Stimulated activated CD4-positive, alpha-beta T cell treated with anti-CD3 and anti-CD28 coated beads, Interleukin-2, amount 100 ng/mL, for 24 hours (primary cell): Measurements from ENCODE around the gene TLL2.
A peak's percentile ranks its signal among the peaks of the same experiment; 100 is the strongest.

ENCODE experiments used
- DNase-seq, 2 donors: peaks; one replicate each; pipeline ENCODE4 v3.0.0-alpha.2; 2020

Gene TLL2

DNA sequence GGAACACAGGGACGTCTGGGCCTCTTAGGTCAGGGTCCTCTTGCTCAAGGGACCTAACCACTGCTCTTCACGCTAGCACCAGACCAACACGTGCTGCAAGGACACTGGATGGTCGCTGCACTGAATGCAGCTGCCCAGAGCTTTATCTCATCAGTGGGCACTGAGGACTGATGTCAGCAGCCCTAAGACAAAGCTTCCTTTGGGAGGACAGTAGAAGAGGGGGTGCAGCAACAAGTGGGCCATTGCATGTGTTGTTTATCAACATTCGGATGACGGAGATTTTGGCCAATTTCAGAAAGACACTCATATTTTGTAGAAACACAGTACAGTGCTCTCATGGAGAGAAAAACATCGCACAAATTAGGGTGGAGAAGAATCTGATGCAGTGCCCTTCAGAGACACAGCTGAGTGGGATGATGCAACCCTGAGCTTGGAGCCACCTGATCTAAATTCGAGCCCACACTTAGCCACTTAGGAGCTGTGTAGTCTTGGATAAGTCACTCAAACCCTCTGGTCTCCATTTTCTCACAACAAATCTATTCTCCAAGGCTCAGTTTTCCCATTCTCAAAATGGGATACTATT lies 156.6 kb downstream of the TLL2 start:
- no peak for DNase-seq

- no peak for DNase-seq
These were observed 161.1 kb downstream of the TLL2 start for GRCh38 chr10:96352582-96352981.

GRCh38 chr10:96352027-96352426 lies 161.7 kb downstream of the TLL2 start:
- DNase-seq: no peak

GRCh38 chr10:96346295-96346694 lies 167.4 kb downstream of the TLL2 start:
- no peak for DNase-seq

GRCh38 chr10:96345222-96345621 lies 168.5 kb downstream of the TLL2 start:
- DNase-seq: no peak

GRCh38 chr10:96344178-96344577 lies 169.5 kb downstream of the TLL2 start:
- DNase-seq: no peak

DNA sequence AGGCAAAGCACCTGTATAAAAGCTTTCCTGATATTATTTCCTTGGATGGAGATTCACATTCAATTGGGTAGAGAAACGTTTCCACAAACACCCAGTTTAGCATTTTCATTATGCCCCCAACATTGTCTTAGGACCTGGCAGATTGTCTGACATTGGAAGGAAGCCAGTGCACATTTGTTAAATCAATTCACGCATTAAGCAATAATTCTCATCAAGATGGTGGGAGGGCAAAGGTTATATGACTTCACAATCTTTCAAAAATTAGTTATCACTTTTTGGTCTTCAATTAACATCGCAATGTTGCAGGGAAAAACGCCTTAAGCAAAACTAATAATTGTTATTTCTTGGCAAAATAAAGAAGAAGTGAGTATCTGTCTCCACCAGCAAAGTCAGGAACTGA lies 171.3 kb downstream of the TLL2 start:
- no peak for DNase-seq

GRCh38 chr10:96341219-96342182 lies 172.2 kb downstream of the TLL2 start:
- DNase-seq: no peak

DNA sequence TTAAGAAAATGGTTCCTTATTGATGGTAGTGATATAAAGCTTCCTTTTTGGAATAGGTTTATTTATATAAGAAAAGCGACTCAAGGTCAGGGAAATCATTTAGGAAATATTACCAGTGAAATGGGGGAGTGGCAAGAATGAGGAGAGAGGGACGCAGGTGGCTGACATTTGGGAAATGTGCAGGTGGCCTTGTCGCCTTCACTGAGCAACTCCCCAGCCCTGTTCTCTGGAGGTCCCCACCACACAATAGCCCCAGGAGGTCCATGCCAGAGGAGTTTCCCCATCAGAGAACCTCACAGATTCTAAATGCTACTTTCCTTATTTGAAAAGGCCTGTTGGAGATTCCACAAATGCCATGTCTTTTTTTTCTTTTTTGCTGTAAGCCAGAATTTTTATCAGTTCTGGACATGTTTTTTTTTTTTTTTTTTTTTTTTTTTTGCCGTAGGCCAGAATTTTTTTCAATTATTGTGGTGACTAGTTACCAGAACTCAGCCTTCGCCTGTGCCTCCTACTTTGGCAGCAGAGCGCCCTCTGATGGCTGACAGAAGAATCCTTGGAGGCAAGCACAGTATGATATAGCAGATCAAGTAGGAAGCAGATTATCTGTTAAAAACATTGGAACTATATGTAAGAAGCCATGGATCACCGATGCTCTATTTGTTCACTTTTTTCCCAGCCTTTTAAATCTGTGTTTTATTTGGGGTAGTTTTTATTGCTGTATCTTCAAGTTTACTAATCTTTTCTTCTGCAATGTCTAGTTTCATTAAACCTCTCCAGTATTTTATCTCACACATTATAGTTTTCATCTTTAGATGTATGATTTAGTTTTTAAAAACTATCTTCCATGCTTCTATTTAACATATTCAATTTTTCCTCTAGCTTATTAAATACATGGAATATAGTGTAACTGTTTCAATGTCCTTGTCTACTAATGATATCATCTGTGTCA lies 173.5 kb downstream of the TLL2 start:
- DNase-seq: peak; percentile 62 to 65

GRCh38 chr10:96339383-96339782 lies 174.3 kb downstream of the TLL2 start:
- no peak for DNase-seq

DNA sequence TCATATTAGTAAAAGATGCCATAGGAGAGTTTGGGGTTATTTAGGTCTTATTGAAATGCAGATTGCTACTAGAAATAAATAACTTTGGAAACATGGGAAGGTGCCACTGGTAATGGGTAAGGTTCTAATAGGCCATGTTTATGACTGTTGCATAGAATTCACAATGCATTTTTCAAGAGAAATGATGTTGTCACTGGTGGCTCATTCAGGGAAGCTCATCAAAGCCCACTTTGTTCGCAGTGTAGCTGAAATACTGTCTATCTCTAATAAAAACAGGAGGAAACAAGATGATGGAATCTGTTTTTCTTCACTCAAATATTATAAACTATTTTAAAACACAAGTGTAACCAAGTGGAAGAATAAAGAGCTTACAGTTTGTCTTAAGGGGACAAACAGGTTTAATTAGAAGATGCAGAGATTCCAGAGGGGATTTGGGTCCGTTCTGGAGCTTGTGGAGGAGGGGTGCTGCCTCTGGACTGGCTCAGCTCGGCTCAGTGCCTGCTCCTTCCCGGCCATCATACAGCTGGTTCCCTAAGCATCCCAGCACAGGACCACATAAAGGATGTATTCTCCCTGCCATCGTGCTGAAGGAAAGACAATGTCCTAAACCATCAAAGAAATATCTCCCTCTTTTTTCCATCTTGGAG lies 175.3 kb downstream of the TLL2 start:
- no peak for DNase-seq

- DNase-seq: no peak
These were observed 176.6 kb downstream of the TLL2 start for GRCh38 chr10:96337106-96337505.

GRCh38 chr10:96334616-96335526 lies 178.9 kb downstream of the TLL2 start:
- DNase-seq: no peak

GRCh38 chr10:96333101-96333500 lies 180.6 kb downstream of the TLL2 start:
- no peak for DNase-seq

DNA sequence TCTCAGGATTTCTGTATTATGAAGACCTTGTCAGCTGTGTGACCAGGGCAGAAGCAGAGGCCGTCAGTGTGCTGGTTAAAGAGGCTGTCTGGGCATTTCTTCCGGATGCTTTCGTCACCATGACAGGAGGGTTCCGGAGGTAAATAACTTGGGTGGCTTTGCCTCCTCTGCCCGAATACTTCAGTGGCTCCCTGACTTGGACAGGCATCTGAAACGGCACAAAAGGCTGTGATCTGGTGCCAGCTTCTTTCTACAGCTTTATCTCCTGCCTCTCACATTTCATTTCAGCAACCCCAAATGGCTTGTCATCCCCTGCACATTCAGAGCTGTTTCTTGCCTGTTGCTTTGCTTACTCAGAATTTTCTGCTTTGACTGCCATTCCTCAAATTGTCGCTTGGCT lies 186.3 kb downstream of the TLL2 start:
- no peak for DNase-seq

DNA sequence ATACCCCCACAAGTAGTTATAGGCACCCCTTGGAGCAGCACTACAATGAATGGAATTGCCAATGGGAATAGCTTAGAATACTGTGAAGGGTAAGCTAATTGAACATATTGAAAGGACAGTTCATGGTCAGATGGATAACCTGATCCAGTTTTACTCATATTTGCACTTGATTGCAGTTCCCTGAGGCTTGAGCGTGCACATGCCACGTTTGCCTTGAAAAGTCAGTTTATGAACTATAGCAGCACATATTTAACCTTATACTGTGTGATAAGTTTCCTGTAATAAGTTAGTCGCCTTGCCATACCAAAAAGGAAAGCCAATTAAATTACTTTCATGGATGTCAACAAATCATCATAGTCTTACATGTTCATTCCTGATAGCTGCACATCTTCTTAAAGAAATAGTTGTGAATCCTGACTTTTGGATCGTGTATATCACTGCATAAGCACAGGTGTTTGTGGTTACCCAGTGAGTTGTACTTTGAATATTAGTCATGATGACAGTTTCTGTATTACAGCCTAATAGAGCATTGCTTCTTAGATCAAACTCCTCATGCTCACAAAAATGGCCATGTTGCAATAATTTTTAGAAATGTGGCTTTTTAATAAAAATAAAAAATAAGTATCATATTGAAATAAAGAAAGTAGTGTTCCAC lies 187.9 kb downstream of the TLL2 start:
- DNase-seq: no peak

- DNase-seq: no peak
These were observed 189.3 kb downstream of the TLL2 start for GRCh38 chr10:96324447-96324846.

DNA sequence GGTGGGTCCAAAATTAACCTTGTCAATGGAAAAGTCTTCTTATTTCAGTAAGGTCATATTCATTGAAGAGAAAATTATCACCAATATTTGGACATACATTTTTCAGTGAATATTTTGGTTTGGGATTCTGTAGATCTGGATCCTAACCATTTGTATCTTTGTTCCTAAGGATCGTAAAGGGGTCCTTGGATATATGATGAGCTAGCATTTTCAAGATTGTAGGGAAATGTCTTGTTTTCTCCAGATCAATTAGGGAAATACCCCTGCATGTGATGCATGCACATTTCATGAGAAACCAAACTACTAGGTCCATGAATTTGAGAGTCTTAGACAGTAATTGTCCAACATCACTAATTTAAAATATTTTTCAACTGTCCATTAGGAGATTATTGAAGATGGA lies 191.5 kb downstream of the TLL2 start:
- DNase-seq: no peak

DNA sequence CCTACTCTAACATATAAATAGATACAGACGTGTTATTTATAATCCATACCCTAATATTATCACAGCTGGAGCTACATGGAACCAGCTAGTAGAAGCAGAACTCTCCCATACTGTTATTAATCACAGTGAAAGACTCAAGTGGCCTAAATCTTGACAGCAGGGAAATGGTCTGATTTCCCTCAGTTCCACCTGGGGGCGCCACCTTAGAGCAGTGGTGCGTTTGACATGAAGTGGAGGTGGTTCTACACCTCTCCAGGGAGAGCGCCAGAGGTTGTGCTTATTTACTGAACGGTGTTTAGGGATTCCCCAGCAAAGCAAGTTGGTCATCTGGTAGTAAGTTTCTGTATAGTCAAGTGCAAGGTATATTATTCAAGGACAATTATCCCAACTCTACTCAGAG lies 191.9 kb downstream of the TLL2 start:
- no peak for DNase-seq

DNA sequence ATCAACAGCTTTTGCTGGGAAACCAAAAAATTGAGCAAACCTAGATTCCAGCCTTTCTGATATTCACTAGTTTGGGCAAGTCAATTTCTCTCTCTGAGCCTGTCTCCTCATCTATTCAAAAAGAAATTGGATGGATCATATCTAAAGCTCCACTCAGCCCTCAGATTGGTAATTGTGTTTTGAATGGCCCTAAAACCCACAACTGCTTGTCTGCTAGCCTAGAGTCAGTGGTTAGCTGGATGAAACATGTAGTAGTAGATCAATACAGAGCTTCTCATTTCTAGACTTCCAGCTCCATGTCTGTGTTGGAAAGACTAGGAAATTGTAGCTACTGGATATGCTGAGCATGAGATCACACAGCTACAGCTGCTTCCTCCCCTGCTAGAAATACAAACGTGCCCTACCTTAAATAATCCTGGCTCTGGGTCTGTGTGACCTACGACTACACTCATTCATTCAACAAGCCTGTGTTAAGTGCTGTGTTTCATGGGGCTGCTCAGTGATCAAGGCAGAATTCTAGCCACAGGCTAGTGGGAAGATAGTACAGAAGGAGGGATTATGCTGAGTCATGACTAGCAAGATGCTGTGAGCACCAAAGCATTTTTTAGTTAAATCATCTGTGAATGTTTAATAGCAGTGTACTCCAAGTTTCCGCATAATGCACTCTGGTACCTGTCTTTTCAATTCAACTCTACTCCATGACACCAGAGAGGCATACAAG lies 193.8 kb downstream of the TLL2 start:
- no peak for DNase-seq
